ENCODE measurements around the gene SMG6.
A peak's percentile ranks its signal among the peaks of the same experiment; 100 is the strongest.

Gene SMG6

GRCh38 chr17:2237521-2237921, 66.1 kb downstream of the SMG6 start:
- no peak for DNase-seq (ENCODE audit: low read depth in 2 of 3, low spot score in 1 of 3)

- DNase-seq (ENCODE audit: low read depth in 2 of 3, low spot score in 1 of 3): no peak
Measured at GRCh38 chr17:2235792-2236366, 67.7 kb downstream of the SMG6 start.

DNA sequence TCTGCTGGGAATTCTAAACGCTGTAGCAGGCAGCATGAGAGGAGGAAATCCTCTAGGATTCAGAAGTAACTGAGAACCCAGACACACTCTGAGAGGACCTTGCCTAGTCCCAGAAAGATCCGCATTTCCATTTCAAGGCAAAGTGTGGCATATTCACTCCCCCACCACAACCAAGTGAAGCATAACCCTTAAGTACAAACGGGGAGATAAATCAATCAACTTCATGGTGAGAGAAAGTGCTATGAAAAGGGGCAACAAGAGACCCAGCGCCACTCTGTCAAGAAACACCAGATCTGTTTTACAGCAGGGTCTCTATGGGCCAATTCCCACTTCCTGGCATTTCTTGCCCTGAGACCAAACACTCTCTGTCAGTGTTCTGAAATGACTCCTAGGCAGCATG, 68.3 kb downstream of the SMG6 start:
- DNase-seq (ENCODE audit: low read depth in 2 of 3, low spot score in 1 of 3): no peak

GRCh38 chr17:2233441-2233947, 70.1 kb downstream of the SMG6 start:
- no peak for DNase-seq (ENCODE audit: low read depth in 2 of 3, low spot score in 1 of 3)

- DNase-seq (ENCODE audit: low read depth in 2 of 3, low spot score in 1 of 3): no peak
Measured at GRCh38 chr17:2232244-2232638, 71.3 kb downstream of the SMG6 start.

DNA sequence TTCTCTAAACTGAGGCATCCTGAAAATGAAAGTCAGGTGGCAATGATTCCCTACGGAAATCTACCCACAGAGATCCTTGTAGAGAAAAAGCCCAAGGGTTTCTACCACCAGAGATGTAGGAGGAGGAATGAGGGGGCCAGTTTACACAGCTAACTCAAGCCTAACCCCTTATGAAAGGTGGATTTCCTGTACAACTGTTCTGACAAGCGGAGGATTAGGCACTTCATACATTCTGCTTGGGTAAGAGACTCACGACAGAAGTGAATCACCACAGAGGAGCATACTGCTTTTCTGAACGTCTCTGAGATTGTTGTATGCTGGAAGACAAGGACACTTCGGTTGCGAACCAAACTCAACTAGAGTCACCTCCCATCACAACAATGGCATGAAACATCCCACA, 72.7 kb downstream of the SMG6 start:
- DNase-seq (ENCODE audit: low read depth in 2 of 3, low spot score in 1 of 3): no peak

DNA sequence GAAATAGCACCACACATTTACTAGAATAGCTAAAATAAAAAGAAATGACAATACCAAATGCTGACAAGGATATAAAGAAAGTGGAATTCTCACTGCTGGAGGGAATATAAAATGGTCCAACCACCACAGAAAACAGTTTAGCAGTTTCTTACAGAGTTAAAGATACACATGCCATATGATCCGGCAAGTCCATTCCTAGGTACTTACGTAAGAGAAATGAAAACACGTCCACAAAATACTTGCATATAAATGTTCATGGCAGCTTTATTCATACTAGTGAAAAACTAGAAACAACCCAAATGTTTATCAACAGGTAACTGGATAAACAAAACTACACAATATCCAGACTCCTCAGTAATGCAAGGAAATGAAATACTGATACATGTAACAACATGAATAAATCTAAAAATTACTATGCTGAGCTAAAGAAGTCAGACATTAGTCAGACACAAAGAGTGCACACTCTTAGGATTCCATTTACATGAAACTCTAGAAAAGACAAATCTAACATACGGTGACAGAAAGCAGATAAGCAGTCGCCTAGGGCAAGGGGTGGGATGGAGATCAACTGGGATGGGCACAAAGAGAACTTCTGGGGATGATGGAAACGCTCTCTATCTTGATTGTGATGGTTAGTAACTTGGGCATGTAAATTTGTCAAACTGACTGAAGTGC, 76.4 kb downstream of the SMG6 start:
- no peak for DNase-seq (ENCODE audit: low read depth in 2 of 3, low spot score in 1 of 3)

- DNase-seq (ENCODE audit: low read depth in 2 of 3, low spot score in 1 of 3): no peak
Measured at GRCh38 chr17:2223617-2223927, 80.0 kb downstream of the SMG6 start.

DNA sequence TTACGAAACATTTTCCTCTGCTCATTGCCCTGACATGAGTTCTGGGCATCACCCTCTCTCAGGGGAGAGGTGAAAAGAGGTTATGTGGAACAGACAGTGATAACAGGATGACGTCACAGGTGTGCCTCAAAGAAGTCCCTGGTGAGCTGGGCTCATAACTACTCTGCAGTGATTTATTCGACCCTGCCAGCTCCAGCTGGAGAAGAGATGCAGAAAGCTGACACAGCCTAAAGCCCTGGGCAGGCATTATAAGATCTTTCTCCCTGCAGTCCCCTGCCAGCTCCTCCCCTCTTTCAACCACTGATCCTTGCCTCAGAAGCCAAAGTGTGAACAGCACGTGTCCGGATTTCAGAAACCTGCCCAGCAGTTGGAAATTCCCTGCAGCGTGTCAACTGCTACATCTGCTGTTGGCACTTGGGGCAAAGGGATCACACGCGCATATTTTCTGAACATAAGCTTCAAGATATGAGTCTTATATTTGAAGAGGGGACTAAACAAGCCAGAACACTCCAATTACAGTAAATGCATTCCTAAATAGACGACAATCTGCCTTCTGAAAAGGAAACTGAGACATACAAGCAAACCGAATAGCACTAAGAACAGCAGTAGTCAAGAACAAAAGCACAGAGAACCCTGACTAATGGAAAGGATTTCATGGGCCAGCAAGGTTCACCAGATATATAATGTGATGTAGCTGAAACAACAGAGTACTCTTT, 80.5 kb downstream of the SMG6 start:
- DNase-seq (ENCODE audit: low read depth in 2 of 3, low spot score in 1 of 3): peak; percentile 25 to 38 (median 35)

- DNase-seq (ENCODE audit: low read depth in 2 of 3, low spot score in 1 of 3): no peak
Measured at GRCh38 chr17:2222301-2222700, 81.3 kb downstream of the SMG6 start.

DNA sequence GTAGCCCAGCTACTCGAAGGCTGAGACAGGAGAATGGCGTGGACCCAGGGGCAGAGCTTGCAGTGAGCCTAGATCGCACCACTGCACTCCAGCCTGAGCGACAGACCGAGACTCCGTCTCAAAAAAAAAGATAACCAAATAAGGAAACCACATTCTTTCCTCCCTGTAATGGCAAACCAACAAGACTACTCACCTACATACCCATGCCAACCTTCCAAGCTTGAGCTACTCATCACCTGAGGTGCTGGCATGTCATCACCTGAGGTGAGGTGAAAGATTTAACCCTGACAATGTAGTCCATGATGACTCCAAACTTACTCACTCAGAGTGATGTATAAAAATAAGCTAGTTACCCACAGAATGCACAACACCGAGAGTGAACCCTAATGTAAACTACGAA, 85.2 kb downstream of the SMG6 start:
- DNase-seq (ENCODE audit: low read depth in 2 of 3, low spot score in 1 of 3): no peak

DNA sequence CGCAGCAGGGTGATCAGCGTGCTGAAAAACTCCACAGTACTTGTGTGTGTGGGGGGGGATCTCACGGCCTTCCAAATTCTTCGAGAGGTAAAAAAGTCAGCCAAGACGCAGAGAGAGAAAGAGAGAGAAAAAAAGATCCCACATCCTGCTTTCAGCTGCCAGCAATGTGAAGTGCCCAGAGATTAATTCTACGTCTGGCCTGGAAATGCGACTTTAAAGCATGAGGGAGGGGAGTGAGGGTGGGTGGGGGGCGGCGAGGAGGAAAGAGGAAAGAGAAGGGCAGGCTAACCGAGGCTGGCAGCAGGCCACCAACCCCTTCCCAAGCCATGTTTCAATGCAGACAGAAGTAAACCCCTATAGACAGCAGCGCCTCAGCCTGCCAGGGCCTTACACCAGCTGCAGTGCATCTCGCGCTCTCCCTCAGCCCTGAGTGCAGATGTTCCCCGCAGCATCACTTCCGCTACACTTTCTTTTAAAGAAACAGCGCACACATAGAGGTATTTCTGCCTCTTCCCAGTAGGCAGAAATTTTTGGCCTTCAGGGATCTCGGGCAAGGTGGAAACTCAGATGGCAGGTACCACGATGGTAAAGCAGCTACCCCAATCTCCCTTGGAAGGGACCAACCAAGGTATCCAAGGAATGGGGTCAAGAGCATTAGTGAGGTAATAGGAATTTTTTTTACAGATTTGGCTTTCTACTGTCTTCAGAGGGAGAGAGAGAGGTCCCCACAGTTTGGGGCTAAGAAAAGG, 87.8 kb downstream of the SMG6 start:
- DNase-seq (ENCODE audit: low read depth in 2 of 3, low spot score in 1 of 3): peak; percentile 47 to 55 (median 53)

DNA sequence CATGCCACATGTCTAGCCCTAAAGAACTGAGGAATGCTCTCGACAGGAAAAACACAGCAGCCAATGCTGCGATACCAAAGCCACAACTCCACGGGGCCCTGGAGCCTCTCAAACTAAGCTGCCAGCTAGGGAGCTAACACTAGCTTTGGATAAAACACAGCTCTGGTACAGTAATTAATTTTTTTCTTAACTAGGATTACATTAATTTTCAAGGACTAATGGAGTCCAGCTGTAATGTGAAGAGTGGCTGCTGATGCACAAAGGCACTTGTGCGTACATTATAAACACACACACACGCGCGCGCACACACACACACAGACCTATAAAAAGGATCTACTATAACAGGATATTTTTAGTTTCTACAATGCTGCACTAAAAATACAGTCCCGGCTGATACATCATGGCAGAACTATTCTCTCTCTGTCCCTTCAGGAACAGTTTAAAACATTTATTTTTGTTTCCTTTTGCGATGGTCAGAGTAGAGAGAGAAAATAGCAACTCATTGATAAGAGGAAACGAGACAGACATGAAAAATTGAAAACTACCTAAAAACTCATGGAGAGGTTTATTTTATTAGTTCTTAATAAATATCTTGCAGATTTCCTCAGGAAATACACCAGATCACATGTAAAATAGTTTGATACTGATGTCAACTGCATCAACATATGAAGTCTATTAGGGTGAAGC, 88.5 kb downstream of the SMG6 start:
- DNase-seq (ENCODE audit: low read depth in 2 of 3, low spot score in 1 of 3): no peak

- peak in 1 of 3 donors; percentile 20 for DNase-seq (ENCODE audit: low read depth in 2 of 3, low spot score in 1 of 3)
Measured at GRCh38 chr17:2214047-2214928, 89.3 kb downstream of the SMG6 start.

DNA sequence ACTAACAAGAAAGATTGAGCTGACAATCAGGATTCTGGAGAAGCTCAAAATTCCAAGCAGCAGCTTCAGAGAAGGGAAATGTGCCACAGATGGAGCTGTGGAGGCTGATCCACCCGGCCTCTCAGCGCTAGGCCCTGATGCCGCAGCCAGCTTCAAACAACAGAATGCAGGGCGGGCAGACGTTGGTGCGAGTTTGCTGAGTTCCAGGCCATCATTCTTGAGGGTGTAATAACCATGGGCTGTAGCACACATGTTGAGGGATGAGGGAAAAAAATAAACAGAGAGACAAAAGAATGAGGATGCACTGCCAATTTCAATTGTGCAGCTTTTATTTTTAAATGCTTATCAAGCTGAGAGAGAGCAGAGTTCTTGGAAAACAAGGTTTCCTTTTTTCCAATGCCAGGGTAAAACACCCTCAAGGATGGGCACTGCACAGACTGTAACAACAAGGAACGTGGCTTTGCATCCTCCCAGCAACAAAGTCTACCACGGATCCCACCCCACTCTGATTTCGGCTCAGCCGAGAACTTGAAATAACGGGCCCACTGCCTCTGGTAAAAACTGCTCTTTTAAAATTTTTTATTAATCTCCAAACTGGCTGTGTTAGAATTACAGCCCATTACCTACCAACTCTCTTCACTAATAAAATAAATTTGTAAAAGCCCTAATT, 90.2 kb downstream of the SMG6 start:
- DNase-seq (ENCODE audit: low read depth in 2 of 3, low spot score in 1 of 3): no peak

DNA sequence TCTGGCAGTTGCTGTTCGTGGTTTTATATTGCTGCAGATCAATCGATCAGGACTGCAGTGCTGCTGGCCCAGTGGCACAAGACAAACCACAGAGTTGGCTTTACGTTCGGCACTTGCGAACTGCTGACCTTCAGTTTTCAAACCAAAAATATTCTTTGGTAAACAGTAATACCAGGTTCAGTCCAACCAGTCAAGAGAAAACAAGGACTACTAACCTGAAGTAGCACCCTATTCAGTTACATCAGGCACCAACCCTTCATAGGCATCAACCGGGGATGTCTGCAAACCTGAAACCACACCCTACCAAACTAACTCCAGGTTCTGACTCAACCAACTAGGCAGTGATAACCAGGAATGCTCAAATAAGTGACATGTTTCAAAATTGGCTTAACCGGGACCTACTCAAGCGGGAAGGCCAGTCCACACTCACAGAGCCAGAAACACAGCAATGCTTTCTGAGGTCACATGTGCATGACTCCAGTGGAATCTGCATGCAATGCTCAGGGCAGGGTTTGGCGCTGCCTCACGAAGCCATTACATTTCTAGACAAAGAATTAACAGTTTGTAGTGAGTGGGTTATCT, 91.1 kb downstream of the SMG6 start:
- DNase-seq (ENCODE audit: low read depth in 2 of 3, low spot score in 1 of 3): no peak

- DNase-seq (ENCODE audit: low read depth in 2 of 3, low spot score in 1 of 3): no peak
Measured at GRCh38 chr17:2211661-2212399, 91.8 kb downstream of the SMG6 start.

DNA sequence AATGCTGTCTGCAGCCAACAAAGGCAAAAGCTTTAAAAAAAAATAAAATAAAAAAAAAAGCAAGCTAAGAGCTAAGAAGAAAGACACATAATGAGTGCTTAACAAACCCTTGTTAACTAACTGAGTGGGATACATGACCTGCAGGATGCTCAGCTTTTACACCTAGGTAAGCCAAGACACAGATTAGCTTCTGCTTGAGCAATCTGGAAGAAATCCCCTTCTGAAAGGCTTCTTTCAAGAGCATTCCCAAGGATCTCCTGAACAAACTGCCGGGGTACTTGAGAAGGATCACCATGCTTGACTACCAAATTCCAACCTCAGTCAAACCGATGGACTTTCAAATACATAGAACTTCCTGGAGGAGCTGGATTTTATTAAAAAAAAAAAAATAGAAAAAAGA, 92.9 kb downstream of the SMG6 start:
- no peak for DNase-seq (ENCODE audit: low read depth in 2 of 3, low spot score in 1 of 3)

Data from stimulated activated CD4-positive, alpha-beta T cell treated with anti-CD3 and anti-CD28 coated beads, Interleukin-12 subunit alpha, Interleukin-12 subunit beta, amount 100 ng/mL, for 48 hours (primary cell).